Spinal cord (tissue), 10 donors: ENCODE data around the gene OASL. TPM values are rescaled to one million over a fixed set of nuclear protein-coding genes. Genes with fewer than 3 reads are reported as not detected.

Experiments
- DNase-seq, 6 donors: peaks; one replicate each; pipeline versions ENCODE4 v3.0.0 to v3.0.0-alpha.2; 2013 to 2015; ENCODE audit warnings: low spot score in 6 of 6, low read depth in 4 of 6
- H3K27ac ChIP-seq: one replicate; pipeline ENCODE4 v1.5.1; 2013; ENCODE audit warnings: low read depth, low read length, control low read depth
- H3K27me3 ChIP-seq: one replicate; pipeline ENCODE4 v1.6.1; 2013; ENCODE audit warnings: low read length; ENCODE audit not compliant: control insufficient read depth, insufficient read depth
- H3K36me3 ChIP-seq: one replicate; pipeline ENCODE4 v1.6.1; 2013; ENCODE audit warnings: low read length; ENCODE audit not compliant: control insufficient read depth, insufficient read depth
- H3K4me1 ChIP-seq: one replicate; pipeline ENCODE4 v1.6.1; 2013; ENCODE audit warnings: low read length; ENCODE audit not compliant: control insufficient read depth, insufficient read depth
- H3K4me3 ChIP-seq: one replicate; pipeline ENCODE4 v1.5.1; 2013; ENCODE audit warnings: low read depth, low read length, control low read depth
- H3K9me3 ChIP-seq: one replicate; pipeline ENCODE4 v1.6.1; 2013; ENCODE audit warnings: low read length; ENCODE audit not compliant: control insufficient read depth, insufficient read depth
- WGBS: methylation state at CpG from one replicate; pipeline ENCODE4 v1.1.5; 2013; ENCODE audit warnings: missing lambda C conversion rate; ENCODE audit not compliant: insufficient coverage; 5-methylcytosine and 5-hydroxymethylcytosine counted together
- polyA plus RNA-seq, 2 donors: library from polyadenylated mRNA; unstranded; fragments of 120-200 nt; gene quantifications; one replicate each; pipeline ENCODE4 v1.2.1, GENCODE V29; 2013; ENCODE audit not compliant: insufficient read length in 2 of 2
- total RNA-seq, 2 donors: library from RNA; depleted of rRNA in 1 of 2; stranded (reverse); fragments of 120-200 nt in 1 of 2; fragments of >200 nt in 1 of 2; gene quantifications; one replicate each; pipeline versions ENCODE4 v1.2.3 to v1.2.4, GENCODE V29; 2013 to 2014
- donor health status: healthy.

Gene OASL
- total and polyA plus RNA-seq, 4 donors, result 0.15 to 0.59 (median 0.30) TPM

DNA sequence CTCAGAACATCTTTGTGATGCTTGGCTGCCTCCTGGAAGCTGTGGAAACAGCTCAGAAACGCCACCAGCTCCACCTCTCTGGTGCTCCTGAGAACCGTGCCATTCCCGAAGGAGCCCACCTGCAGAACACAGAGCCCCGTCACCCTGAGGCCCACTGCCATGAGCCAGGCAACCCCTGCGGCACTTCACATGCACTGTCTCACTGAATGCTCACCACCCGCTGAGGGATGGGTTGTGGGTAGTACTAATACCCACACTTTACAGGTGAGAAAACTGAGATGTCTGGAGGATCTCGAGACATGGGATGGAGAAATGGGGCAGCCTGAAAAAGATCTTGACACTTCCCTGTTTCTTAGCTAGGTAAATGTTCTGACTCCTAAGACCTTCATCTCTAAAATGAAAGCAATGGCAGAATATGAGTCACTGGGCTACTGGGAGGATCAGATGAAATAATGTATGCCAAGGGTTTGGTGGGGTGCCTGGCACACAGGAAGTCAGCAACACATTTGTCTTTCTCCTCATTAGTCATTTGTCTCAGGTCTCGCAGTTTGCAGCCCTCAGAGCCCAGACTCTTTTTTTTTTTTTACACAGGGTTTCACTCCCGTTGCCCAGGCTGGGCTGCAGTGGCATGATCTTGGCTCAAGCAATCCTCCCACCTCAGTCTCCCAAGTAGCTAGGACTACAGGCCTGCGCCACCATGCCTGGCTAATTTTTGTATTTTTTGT is 5.3 kb downstream of the OASL start:
- no peaks in the 10 kb centered on the region for H3K36me3 ChIP-seq

DNA sequence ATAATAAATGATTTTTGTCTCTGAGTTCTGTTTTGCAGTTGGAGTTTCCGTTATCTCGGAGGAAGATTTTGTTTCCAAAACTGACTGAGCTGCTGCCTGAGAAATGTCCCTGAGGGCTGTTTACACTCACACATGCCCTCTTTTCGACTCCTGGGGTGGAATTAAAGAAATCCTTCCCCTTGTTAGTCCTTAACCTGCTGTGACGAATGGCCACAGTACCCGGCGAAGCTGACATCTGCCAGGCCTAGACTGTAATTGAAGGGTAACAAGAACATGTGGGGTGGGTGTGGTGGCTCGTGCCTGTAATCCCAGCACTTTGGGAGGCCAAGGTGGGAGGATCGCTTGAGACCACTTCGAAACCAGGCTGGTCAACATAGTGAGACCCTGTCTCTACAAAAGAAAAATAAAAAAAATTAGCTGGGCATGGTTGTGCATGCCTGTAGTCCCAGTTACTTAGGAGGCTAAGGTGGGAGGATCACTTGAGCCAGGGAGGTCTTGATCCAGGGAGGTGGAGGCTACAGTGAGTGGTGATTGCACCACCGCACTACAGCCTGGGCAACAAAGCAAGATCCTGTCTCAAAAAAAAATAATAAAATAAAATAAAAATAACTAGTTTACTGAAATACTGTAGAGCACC is 8.4 kb downstream of the OASL start:
- DNase-seq, result no peak
- Histone ChIP-seq H3K9me3 (no peaks in the 10 kb centered on the region), H3K27ac (no peak overlapping the region), H3K4me3 (no peak overlapping the region), H3K36me3 (no peaks in the 10 kb centered on the region), H3K4me1 (no peaks in the 10 kb centered on the region), H3K27me3 (no peaks in the 10 kb centered on the region)
- WGBS, result 43% methylated on average over 3 of the region's 10 CpGs

More for the DNA sequence above, 5.3 kb downstream of the OASL start:
- WGBS, result 73% methylated on average over 3 of the region's 10 CpGs
- H3K4me1 ChIP-seq, result peaks cover 3% of the 10 kb centered on the region
- H3K27me3 ChIP-seq, result peaks cover 3% of the 10 kb centered on the region
- no peak overlapping the region for H3K4me3 ChIP-seq
- H3K9me3 ChIP-seq, result no peaks in the 10 kb centered on the region
- H3K27ac ChIP-seq, result no peak overlapping the region
- DNase-seq, result no peak

DNA sequence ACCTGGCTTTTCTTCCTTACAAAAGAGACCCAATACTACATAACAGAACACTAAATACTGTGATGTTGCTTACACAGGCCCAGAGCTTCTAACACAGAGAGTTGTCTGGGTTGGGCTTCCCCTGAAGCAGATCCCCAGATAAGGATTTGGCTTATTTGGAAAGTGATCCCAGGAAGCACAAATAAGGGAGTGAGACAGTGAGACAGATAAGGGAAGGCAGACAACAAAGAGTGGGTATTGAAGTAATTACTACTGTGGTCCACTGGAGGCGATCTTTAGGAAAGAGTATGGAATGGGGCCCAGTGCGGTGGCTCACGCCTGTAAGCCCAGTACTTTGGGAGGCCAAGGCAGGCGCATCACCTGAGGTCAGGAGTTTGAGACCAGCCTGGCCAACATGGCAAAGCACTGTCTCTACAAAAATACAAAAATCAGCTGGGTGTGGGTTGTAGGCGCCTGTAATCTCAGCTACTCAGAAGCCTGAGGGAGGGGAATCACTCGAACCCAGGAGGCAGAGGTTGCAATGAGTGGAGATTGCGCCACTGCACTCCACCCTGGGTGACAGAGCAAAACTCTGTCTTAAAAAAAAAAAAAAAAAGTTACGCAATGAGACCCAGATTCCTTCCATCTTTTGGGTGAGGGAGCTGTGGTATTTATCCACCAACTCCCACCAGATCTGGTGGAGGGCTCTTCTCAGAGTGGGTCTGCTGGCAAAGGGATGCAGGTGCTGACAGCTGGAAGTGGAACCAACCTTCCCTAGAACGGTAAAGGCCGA is 12.6 kb downstream of the OASL start:
- whole genome bisulfite sequencing, result 100% methylated on average over 2 of the region's 10 CpGs
- H3K27me3 ChIP-seq, result no peaks in the 10 kb centered on the region
- no peaks in the 10 kb centered on the region for H3K9me3 ChIP-seq
- no peak for DNase-seq
- no peaks in the 10 kb centered on the region for H3K4me1 ChIP-seq
- H3K27ac ChIP-seq, result no peak overlapping the region
- H3K36me3 ChIP-seq, result no peaks in the 10 kb centered on the region
- H3K4me3 ChIP-seq, result no peak overlapping the region

- Histone ChIP-seq H3K4me1 (no peaks in the 10 kb centered on the region), H3K4me3 (no peak overlapping the region), H3K27me3 (peaks cover 2% of the 10 kb centered on the region), H3K36me3 (no peaks in the 10 kb centered on the region), H3K27ac (no peak overlapping the region), H3K9me3 (no peaks in the 10 kb centered on the region)
- 86% methylated on average over 7 of the region's 11 CpGs for WGBS
- no peak for DNase-seq
Observed at GRCh38 chr12:121025442-121026226, 13.4 kb downstream of the OASL start.

DNA sequence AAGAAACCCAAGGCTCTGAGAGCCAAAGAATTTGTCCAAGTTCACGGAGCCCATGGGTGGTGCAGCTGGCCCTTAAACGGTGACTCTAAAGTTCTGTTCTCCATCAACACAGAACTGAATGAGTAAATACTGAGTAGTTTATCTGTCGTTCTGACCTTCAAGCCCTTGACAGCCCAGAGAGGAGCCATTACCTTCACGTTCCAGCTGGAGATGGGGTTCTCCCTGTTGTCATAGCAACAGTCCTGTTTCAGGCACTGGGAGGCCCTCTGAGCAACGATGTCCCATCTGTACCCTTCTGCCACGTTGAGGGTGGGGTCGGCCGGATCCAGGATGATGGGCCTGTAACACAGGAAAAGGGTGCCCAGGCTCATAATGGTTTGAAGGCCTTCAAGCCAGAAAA is 15.2 kb downstream of the OASL start:
- H3K9me3 ChIP-seq, result no peaks in the 10 kb centered on the region
- no peaks in the 10 kb centered on the region for H3K36me3 ChIP-seq
- H3K27me3 ChIP-seq, result peaks cover 2% of the 10 kb centered on the region
- H3K27ac ChIP-seq, result no peak overlapping the region
- DNase-seq, result no peak
- 58% methylated on average over 5 of the region's 8 CpGs for WGBS
- no peaks in the 10 kb centered on the region for H3K4me1 ChIP-seq
- H3K4me3 ChIP-seq, result no peak overlapping the region

- Histone ChIP-seq H3K27ac (no peak overlapping the region), H3K36me3 (no peaks in the 10 kb centered on the region), H3K4me1 (no peaks in the 10 kb centered on the region), H3K4me3 (no peak overlapping the region), H3K9me3 (no peaks in the 10 kb centered on the region), H3K27me3 (peaks cover 2% of the 10 kb centered on the region)
- no peak for DNase-seq
- 71% methylated on average over 1 of the region's 2 CpGs for WGBS
Observed at GRCh38 chr12:121022713-121023112, 16.3 kb downstream of the OASL start.

DNA sequence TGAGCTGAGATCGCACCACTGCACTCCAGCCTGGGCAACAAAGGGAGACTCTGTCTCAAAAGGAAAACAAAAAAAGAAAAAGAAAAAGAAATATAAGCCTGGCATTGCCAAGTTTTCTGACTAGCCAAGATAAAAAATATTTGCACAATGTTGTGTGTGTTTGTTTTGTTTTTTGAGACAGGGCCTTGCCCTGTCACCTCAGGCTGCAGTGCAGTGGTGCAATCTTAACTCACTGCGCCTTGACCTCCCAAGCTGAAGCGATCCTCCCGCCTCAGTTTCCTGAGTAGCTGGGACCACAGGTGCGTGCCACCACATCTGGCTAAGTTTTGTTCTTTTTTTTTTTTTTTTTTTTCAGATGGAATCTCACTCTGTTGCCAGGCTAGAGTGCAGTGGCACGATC is 17.3 kb downstream of the OASL start:
- Histone ChIP-seq H3K36me3 (no peaks in the 10 kb centered on the region), H3K9me3 (no peaks in the 10 kb centered on the region), H3K4me3 (no peak overlapping the region), H3K27ac (no peak overlapping the region), H3K4me1 (no peaks in the 10 kb centered on the region), H3K27me3 (peaks cover 2% of the 10 kb centered on the region)
- 88% methylated on average over 1 of the region's 6 CpGs for WGBS
- DNase-seq, result no peak

DNA sequence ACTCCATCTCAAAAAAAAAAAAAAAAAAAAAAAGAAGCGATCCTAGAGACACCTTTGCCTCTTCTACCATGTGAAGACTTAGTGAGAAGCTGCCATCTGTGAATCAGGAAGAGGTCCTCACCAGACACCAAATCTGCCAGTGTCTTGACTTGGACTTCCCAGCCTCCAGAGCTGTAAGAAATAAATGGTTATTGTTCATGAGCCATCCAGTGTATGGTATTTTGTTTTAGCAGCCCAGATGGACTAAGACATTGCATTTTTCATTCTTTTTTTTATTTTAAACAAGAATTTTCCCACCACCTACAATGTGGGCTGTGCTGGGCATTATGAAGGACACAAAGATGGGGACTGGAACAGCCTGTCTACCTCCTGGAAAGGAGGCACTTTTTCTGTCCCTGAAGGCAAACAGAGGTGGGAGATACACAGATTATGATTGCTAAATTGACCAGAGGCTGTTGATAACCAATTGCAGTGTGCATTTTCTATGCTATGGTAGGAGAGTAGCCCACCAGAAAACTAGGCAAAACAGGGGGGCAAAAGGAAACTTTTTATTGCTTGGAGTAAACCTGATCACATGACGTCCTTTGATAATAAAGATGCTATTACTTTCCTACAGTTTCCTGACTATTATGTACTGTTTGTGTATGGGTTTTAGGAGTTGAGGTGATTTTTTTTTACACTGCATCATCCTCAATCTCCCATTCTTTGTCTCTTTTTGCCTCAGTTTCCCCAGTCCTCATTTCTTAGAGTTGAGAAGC is 20.0 kb downstream of the OASL start:
- DNase-seq, result no peak
- peaks cover 3% of the 10 kb centered on the region for H3K4me1 ChIP-seq
- H3K27ac ChIP-seq, result no peak overlapping the region
- peaks cover 2% of the 10 kb centered on the region for H3K27me3 ChIP-seq
- WGBS, result no CpG with 5 or more reads among the region's 2 CpGs
- H3K36me3 ChIP-seq, result no peaks in the 10 kb centered on the region
- H3K9me3 ChIP-seq, result no peaks in the 10 kb centered on the region
- no peak overlapping the region for H3K4me3 ChIP-seq
